NCI-H2196 treated with DMSO at 0.1 percent for 48 hours (cell line): ENCODE data around the gene ZNF804B.

ENCODE experiments used
- DNase-seq: peaks from one replicate; lab custom pipeline; 2025; ENCODE audit not compliant: unreplicated experiment; lab: John Stamatoyannopoulos, UW

The ZNF804B gene

GRCh38 chr7:89247207-89247606, 487.7 kb downstream of the ZNF804B start:
- DNase-seq: no peak

- no peak for DNase-seq
Measured at GRCh38 chr7:89259085-89259484, 499.6 kb downstream of the ZNF804B start.

- no peak for DNase-seq
Measured at GRCh38 chr7:89264126-89264525, 504.6 kb downstream of the ZNF804B start.

- DNase-seq: no peak
Measured at GRCh38 chr7:89265631-89266030, 506.1 kb downstream of the ZNF804B start.

GRCh38 chr7:89283302-89283701, 523.8 kb downstream of the ZNF804B start:
- no peak for DNase-seq

GRCh38 chr7:89308535-89308934, 549.0 kb downstream of the ZNF804B start:
- no peak for DNase-seq

GRCh38 chr7:89311886-89312285, 552.4 kb downstream of the ZNF804B start:
- no peak for DNase-seq

- DNase-seq: no peak
Measured at GRCh38 chr7:89312551-89312950, 553.1 kb downstream of the ZNF804B start.

- no peak for DNase-seq
Measured at GRCh38 chr7:89316584-89317251, 557.2 kb downstream of the ZNF804B start.

GRCh38 chr7:89332026-89332425, 572.5 kb downstream of the ZNF804B start:
- no peak for DNase-seq

GRCh38 chr7:89334797-89335196, 575.3 kb downstream of the ZNF804B start:
- no peak for DNase-seq

GRCh38 chr7:89335490-89335889, 576.0 kb downstream of the ZNF804B start:
- DNase-seq: no peak

GRCh38 chr7:89336121-89336520, 576.6 kb downstream of the ZNF804B start:
- DNase-seq: no peak

- DNase-seq: no peak
Measured at GRCh38 chr7:89339748-89340147, 580.2 kb downstream of the ZNF804B start.

- no peak for DNase-seq
Measured at GRCh38 chr7:89357121-89357520, 597.6 kb downstream of the ZNF804B start.

GRCh38 chr7:89377219-89377618, 617.7 kb downstream of the ZNF804B start:
- no peak for DNase-seq

GRCh38 chr7:89385411-89385810, 625.9 kb downstream of the ZNF804B start:
- no peak for DNase-seq
